HG02852 (cell line): ENCODE results near the gene LGALS9.
"Not testable (repeated sequence)": the region's sequence is repeated elsewhere in the genome, so short reads cannot be mapped to it uniquely, and the experiment has no call there.

ENCODE experiments used
- ATAC-seq: cut with Tn5 transposase; IDR thresholded peaks from one replicate; pipeline ENCODE4 v1.9.1; 2021; ENCODE audit warnings: mild to moderate bottlenecking, moderate library complexity; ENCODE audit not compliant: unreplicated experiment

The LGALS9 gene

GRCh38 chr17:27627514-27627913 lies 3.5 kb upstream of the LGALS9 start:
- ATAC-seq = no peak

- no peak for ATAC-seq
Observed at GRCh38 chr17:27628376-27628775, 2.6 kb upstream of the LGALS9 start.

GRCh38 chr17:27629260-27629659 lies 1.7 kb upstream of the LGALS9 start:
- not testable (repeated sequence) for ATAC-seq

- peak; percentile 49 for ATAC-seq
Observed at GRCh38 chr17:27631411-27631760, 398 bp downstream of the LGALS9 start.

- no peak for ATAC-seq
Observed at GRCh38 chr17:27631897-27632725, 1.1 kb downstream of the LGALS9 start.

- ATAC-seq = not testable (repeated sequence)
Observed at GRCh38 chr17:27632766-27633165, 1.8 kb downstream of the LGALS9 start.

GRCh38 chr17:27633312-27634025 lies 2.5 kb downstream of the LGALS9 start:
- ATAC-seq = no peak

GRCh38 chr17:27634026-27634335 lies 3.0 kb downstream of the LGALS9 start:
- ATAC-seq = no peak

GRCh38 chr17:27634776-27635175 lies 3.8 kb downstream of the LGALS9 start:
- no peak for ATAC-seq

GRCh38 chr17:27635275-27635823 lies 4.4 kb downstream of the LGALS9 start:
- no peak for ATAC-seq

- not testable (repeated sequence) for ATAC-seq
Observed at GRCh38 chr17:27636005-27636520, 5.1 kb downstream of the LGALS9 start.

- not testable (repeated sequence) for ATAC-seq
Observed at GRCh38 chr17:27637818-27638217, 6.8 kb downstream of the LGALS9 start.

- ATAC-seq = not testable (repeated sequence)
Observed at GRCh38 chr17:27638415-27638914, 7.5 kb downstream of the LGALS9 start.

GRCh38 chr17:27640790-27641189 lies 9.8 kb downstream of the LGALS9 start:
- no peak for ATAC-seq

GRCh38 chr17:27644586-27644985 lies 13.6 kb downstream of the LGALS9 start:
- ATAC-seq = no peak

GRCh38 chr17:27645621-27646020 lies 14.6 kb downstream of the LGALS9 start:
- ATAC-seq = not testable (repeated sequence)

GRCh38 chr17:27646232-27646631 lies 15.2 kb downstream of the LGALS9 start:
- ATAC-seq = no peak

GRCh38 chr17:27647765-27648164 lies 16.8 kb downstream of the LGALS9 start:
- ATAC-seq = no peak

GRCh38 chr17:27649111-27649571 lies 18.2 kb downstream of the LGALS9 start:
- not testable (repeated sequence) for ATAC-seq

GRCh38 chr17:27649929-27650328 lies 18.9 kb downstream of the LGALS9 start:
- ATAC-seq = no peak

GRCh38 chr17:27650836-27651235 lies 19.8 kb downstream of the LGALS9 start:
- no peak for ATAC-seq
